DOHH2 (cell line): ENCODE measurements around the gene SLC27A1.

Experiments used
- H3F3A ChIP-seq: fragments of 200-600 bp; sonication (generic), shearing (Covaris generic); 2 replicates; pipeline ENCODE4 v1.6.0; 2016; ENCODE audit warnings: antibody characterized with exemption, mild to moderate bottlenecking; ENCODE audit not compliant: control insufficient read depth, insufficient read depth
- H3K27ac ChIP-seq: fragments of 200-600 bp; sonication (generic); 2 replicates; pipeline ENCODE4 v1.5.1; 2014; ENCODE audit warnings: low read depth, mild to moderate bottlenecking, low read length, moderate library complexity
- H3K27me3 ChIP-seq: fragments of 200-600 bp; sonication (generic); 2 replicates; pipeline ENCODE4 v1.6.1; 2014; ENCODE audit warnings: mild to moderate bottlenecking, low read length, mixed read lengths; ENCODE audit not compliant: control insufficient read depth
- H3K36me3 ChIP-seq: fragments of 200-600 bp; sonication (generic); 2 replicates; pipeline ENCODE4 v1.6.1; 2014; ENCODE audit warnings: mild to moderate bottlenecking, low read length, moderate library complexity, mixed read lengths; ENCODE audit not compliant: control insufficient read depth
- H3K4me1 ChIP-seq: fragments of 200-600 bp; sonication (generic); 2 replicates; pipeline ENCODE4 v1.6.1; 2014; ENCODE audit warnings: mild to moderate bottlenecking, low read length, mixed read lengths; ENCODE audit not compliant: control insufficient read depth
- H3K4me2 ChIP-seq: fragments of 200-600 bp; sonication (generic); 2 replicates; pipeline ENCODE4 v1.6.0; 2014; ENCODE audit warnings: mild to moderate bottlenecking, low read length, moderate library complexity
- H3K4me3 ChIP-seq: fragments of 200-600 bp; sonication (generic); 2 replicates; pipeline ENCODE4 v1.5.1; 2014; ENCODE audit warnings: mild to moderate bottlenecking, low read length, mixed read lengths
- H3K79me2 ChIP-seq: fragments of 200-600 bp; sonication (generic); 2 replicates; pipeline ENCODE4 v1.6.1; 2014; ENCODE audit warnings: mild to moderate bottlenecking, low read length, mixed read lengths; ENCODE audit not compliant: control insufficient read depth
- H3K9me2 ChIP-seq: fragments of 200-600 bp; sonication (generic); replicated peaks from 2 replicates; pipeline ENCODE4 v1.6.1; 2014; ENCODE audit warnings: mild to moderate bottlenecking, low read length, mixed read lengths; ENCODE audit not compliant: control insufficient read depth
- H3K9me3 ChIP-seq: fragments of 200-600 bp; sonication (generic); 2 replicates; pipeline ENCODE4 v1.6.1; 2014; ENCODE audit warnings: antibody characterized with exemption, low read length, mixed read lengths; ENCODE audit not compliant: control insufficient read depth, insufficient read depth
- H4K20me1 ChIP-seq: fragments of 200-600 bp; sonication (generic); 2 replicates; pipeline ENCODE4 v1.6.0; 2014; ENCODE audit warnings: low read depth, mild to moderate bottlenecking, antibody characterized with exemption, low read length, moderate library complexity; ENCODE audit not compliant: control insufficient read depth, insufficient read depth
- EZH2phosphoT487 ChIP-seq: fragments of 200-600 bp; sonication (generic); IDR thresholded peaks from 2 replicates; pipeline ENCODE4 v1.6.1; 2017; ENCODE audit warnings: borderline replicate concordance, mild to moderate bottlenecking, antibody characterized with exemption, low read length, moderate library complexity, mixed read lengths
- TF ChIP-seq, protein P1 (sequence below): fragments of 200-600 bp; sonication (generic); IDR thresholded peaks from one replicate; pipeline ENCODE4 v1.5.1; 2014; ENCODE audit warnings: antibody characterized with exemption, mild to moderate bottlenecking, low read depth, low read length; ENCODE audit not compliant: poor library complexity, severe bottlenecking

Gene SLC27A1

DNA sequence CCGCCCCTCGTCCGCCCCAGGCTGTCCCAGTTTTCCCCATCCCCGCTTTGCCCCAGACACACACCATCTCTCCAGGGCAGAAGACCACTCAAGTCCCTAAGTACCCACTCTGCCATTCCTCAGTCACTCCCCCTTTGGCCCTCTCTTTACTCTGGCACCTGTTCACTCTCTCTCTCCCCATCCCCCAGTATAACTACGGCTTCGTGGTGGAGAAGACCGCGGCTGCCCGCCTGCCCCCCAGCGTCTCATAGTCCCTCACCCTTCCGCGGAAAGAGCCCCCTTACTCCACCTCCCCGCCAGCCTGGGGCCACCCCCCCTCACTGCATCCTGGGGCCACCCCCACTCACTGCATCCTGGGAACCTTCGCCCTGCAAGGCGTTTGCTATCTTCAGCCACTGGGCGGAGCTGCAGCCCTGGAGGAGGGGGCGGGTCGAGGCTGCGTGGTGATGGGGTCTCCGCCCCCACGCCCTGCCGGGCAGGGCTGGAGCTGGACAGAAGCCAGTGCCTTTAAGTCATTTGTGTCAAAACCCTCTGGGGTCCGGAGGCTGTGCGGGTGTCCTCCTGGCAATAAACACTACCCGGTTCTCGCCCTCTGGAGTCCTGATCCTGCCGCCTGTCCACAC, 45.5 kb upstream of the SLC27A1 start:
- no peaks in the 10 kb centered on the region for H3K36me3 ChIP-seq
- H3K9me3 ChIP-seq = no peaks in the 10 kb centered on the region
- H3K27me3 ChIP-seq = no peaks in the 10 kb centered on the region
- H3K9me2 ChIP-seq = no peaks in the 10 kb centered on the region
- H3K79me2 ChIP-seq = peaks cover 7% of the 10 kb centered on the region
- no peaks in the 10 kb centered on the region for H3F3A ChIP-seq
- peak overlapping the region; percentile 49 for H3K4me3 ChIP-seq
- H4K20me1 ChIP-seq = no peaks in the 10 kb centered on the region
- H3K27ac ChIP-seq = no peak overlapping the region
- TF ChIP-seq EZH2phosphoT487 = no peak
- TF ChIP-seq, protein P1, sequence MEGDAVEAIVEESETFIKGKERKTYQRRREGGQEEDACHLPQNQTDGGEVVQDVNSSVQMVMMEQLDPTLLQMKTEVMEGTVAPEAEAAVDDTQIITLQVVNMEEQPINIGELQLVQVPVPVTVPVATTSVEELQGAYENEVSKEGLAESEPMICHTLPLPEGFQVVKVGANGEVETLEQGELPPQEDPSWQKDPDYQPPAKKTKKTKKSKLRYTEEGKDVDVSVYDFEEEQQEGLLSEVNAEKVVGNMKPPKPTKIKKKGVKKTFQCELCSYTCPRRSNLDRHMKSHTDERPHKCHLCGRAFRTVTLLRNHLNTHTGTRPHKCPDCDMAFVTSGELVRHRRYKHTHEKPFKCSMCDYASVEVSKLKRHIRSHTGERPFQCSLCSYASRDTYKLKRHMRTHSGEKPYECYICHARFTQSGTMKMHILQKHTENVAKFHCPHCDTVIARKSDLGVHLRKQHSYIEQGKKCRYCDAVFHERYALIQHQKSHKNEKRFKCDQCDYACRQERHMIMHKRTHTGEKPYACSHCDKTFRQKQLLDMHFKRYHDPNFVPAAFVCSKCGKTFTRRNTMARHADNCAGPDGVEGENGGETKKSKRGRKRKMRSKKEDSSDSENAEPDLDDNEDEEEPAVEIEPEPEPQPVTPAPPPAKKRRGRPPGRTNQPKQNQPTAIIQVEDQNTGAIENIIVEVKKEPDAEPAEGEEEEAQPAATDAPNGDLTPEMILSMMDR = peak; percentile 77
- H3K4me2 ChIP-seq = peak overlapping the region; percentile 52
- H3K4me1 ChIP-seq = peaks cover 26% of the 10 kb centered on the region

DNA sequence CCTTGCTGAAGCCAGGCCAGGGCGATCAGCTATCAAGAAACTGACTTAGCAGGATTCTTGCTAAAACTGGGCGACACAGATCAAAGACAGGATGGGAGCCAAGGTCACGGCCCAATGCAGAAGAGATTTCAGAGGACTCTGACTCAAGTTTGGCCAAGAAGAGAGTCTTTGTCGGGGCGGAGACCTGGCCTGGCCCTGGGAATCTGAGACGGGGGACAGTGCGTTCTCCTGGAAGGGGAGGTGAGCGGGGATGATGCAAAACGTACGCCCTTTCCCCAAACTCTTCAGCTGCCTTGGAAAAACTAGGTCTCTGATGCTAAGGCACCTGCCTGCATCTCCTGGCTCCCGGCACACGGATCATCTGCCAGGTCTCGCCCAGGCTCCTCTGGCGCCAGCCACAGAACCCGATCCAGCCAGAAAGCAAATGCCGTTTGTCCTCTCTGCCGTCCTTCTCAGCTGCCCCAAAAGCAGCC, 40.6 kb upstream of the SLC27A1 start:
- Histone ChIP-seq H3K4me2 (no peak overlapping the region), H4K20me1 (no peaks in the 10 kb centered on the region), H3F3A (no peaks in the 10 kb centered on the region), H3K9me3 (no peaks in the 10 kb centered on the region), H3K9me2 (no peaks in the 10 kb centered on the region), H3K27me3 (no peaks in the 10 kb centered on the region), H3K4me1 (peaks cover 9% of the 10 kb centered on the region), H3K27ac (no peak overlapping the region), H3K79me2 (no peaks in the 10 kb centered on the region), H3K4me3 (no peak overlapping the region), H3K36me3 (no peaks in the 10 kb centered on the region)
- TF ChIP-seq, protein P1 = no peak
- no peak for TF ChIP-seq EZH2phosphoT487

DNA sequence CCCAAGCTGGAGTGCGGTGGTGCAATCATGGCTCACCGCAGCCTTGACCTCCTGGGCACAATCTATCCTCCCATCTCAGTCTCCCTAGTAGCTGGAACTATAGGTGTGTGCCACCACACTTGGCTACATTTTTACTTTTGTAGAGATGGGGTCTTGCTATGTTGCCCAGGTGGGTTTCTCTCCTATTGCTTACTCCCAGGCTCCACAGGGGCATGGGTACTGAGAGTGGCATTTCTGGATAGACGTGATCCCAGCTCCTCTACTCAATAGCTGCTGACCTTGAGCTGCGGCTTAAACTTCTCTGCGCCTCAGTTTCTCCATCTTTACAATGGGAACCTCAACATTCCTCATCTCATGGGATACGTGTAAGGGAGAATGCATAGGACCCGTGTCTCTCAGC, 38.9 kb upstream of the SLC27A1 start:
- Histone ChIP-seq H3K4me1 (0 out of 2 replicates have a peak, but pooled peaks cover 2% of the 10 kb centered on the region), H3K9me2 (no peaks in the 10 kb centered on the region), H3K9me3 (no peaks in the 10 kb centered on the region), H3K4me2 (no peak overlapping the region), H3K27ac (no peak overlapping the region), H4K20me1 (no peaks in the 10 kb centered on the region), H3K4me3 (no peak overlapping the region), H3K36me3 (no peaks in the 10 kb centered on the region), H3K79me2 (no peaks in the 10 kb centered on the region), H3F3A (no peaks in the 10 kb centered on the region), H3K27me3 (no peaks in the 10 kb centered on the region)
- TF ChIP-seq, protein P1 = no peak
- no peak for TF ChIP-seq EZH2phosphoT487
